Osteoblast (primary cell): ENCODE results near the gene DSTYK. TPM values are rescaled to one million over a fixed set of nuclear protein-coding genes. Genes with fewer than 3 reads are reported as not detected.

Experiments used
- DNase-seq: peaks from one replicate; pipeline ENCODE4 v3.0.0; 2011; ENCODE audit warnings: low spot score, mixed read lengths; ENCODE audit not compliant: insufficient read length; ENCODE audit errors: missing footprints
- H2AFZ ChIP-seq: 2 replicates; pipeline ENCODE4 v1.6.0; 2011; ENCODE audit warnings: mild to moderate bottlenecking, low read length
- H3K27ac ChIP-seq: 2 replicates; pipeline ENCODE4 v1.5.1; 2011; ENCODE audit warnings: mild to moderate bottlenecking, low read depth, low read length, moderate library complexity
- H3K27me3 ChIP-seq: 2 replicates; pipeline ENCODE4 v1.6.0; 2012; ENCODE audit warnings: mild to moderate bottlenecking, control low read depth, inconsistent platforms, low read length, moderate library complexity; ENCODE audit not compliant: insufficient read depth
- H3K36me3 ChIP-seq: 2 replicates; pipeline ENCODE4 v1.5.1; 2011; ENCODE audit warnings: mild to moderate bottlenecking, low read length, control low read depth, moderate library complexity; ENCODE audit not compliant: insufficient read depth
- H3K4me1 ChIP-seq: 2 replicates; pipeline ENCODE4 v1.5.1; 2011; ENCODE audit warnings: mild to moderate bottlenecking, low read length, control low read depth, moderate library complexity; ENCODE audit not compliant: insufficient read depth
- H3K4me2 ChIP-seq: 2 replicates; pipeline ENCODE4 v1.6.0; 2011; ENCODE audit warnings: mild to moderate bottlenecking, low read length; ENCODE audit not compliant: insufficient read depth
- H3K4me3 ChIP-seq: fragments of 200-600 bp; sonication (generic); 3 replicates; pipeline ENCODE4 v1.5.1; 2012; ENCODE audit warnings: mild to moderate bottlenecking, low read length, inconsistent platforms; ENCODE audit not compliant: insufficient read depth
- H3K79me2 ChIP-seq: 2 replicates; pipeline ENCODE4 v1.6.0; 2012; ENCODE audit warnings: mild to moderate bottlenecking, low read length, control low read depth, inconsistent platforms; ENCODE audit not compliant: insufficient read depth
- H3K9me3 ChIP-seq: 2 replicates; pipeline ENCODE4 v1.5.1; 2011; ENCODE audit warnings: low read depth, low read length, control low read depth
- H4K20me1 ChIP-seq: 2 replicates; pipeline ENCODE4 v1.6.0; 2012; ENCODE audit warnings: mild to moderate bottlenecking, low read length, control low read depth; ENCODE audit not compliant: insufficient read depth
- CTCF ChIP-seq: IDR thresholded peaks from 2 replicates; pipeline ENCODE4 v1.5.1; 2011; ENCODE audit warnings: mild to moderate bottlenecking, low read depth, low read length, moderate library complexity; ENCODE audit errors: extremely low read depth
- total RNA-seq: library from RNA; depleted of rRNA; stranded (reverse); fragments of >200 nt; gene quantifications from 2 replicates; pipeline ENCODE4 v1.2.3, GENCODE V29; 2012

DSTYK gene
- total RNA-seq, 1 donor = 18.1 TPM

GRCh38 chr1:205102404-205102803 is 109.1 kb downstream of the DSTYK start:
- H3K4me1 ChIP-seq = no peaks in the 10 kb centered on the region
- no peak for TF ChIP-seq CTCF

GRCh38 chr1:205098242-205098641 is 113.3 kb downstream of the DSTYK start:
- Histone ChIP-seq H3K4me3 (no peak overlapping the region), H3K36me3 (peaks cover 75% of the 10 kb centered on the region), H3K9me3 (no peaks in the 10 kb centered on the region), H3K4me2 (no peak overlapping the region), H3K27ac (no peak overlapping the region), H3K79me2 (no peaks in the 10 kb centered on the region), H3K4me1 (no peaks in the 10 kb centered on the region), H4K20me1 (no peaks in the 10 kb centered on the region), H3K27me3 (no peaks in the 10 kb centered on the region), H2AFZ (no peak overlapping the region)
- no peak for TF ChIP-seq CTCF
- no peak for DNase-seq

More at GRCh38 chr1:205102404-205102803, 109.1 kb downstream of the DSTYK start:
- no peak overlapping the region for H3K4me2 ChIP-seq
- peaks cover 69% of the 10 kb centered on the region for H3K36me3 ChIP-seq
- H3K9me3 ChIP-seq = no peaks in the 10 kb centered on the region
- peaks cover 7% of the 10 kb centered on the region for H3K79me2 ChIP-seq
- H2AFZ ChIP-seq = no peak overlapping the region
- no peak overlapping the region for H3K4me3 ChIP-seq
- no peaks in the 10 kb centered on the region for H4K20me1 ChIP-seq
- no peak overlapping the region for H3K27ac ChIP-seq
- no peaks in the 10 kb centered on the region for H3K27me3 ChIP-seq
- no peak for DNase-seq

GRCh38 chr1:205095422-205095821 is 116.1 kb downstream of the DSTYK start:
- no peak for DNase-seq
- no peak overlapping the region for H3K4me2 ChIP-seq
- H3K36me3 ChIP-seq = peaks cover 63% of the 10 kb centered on the region
- H2AFZ ChIP-seq = no peak overlapping the region
- no peak for TF ChIP-seq CTCF
- H3K27ac ChIP-seq = no peak overlapping the region
- no peaks in the 10 kb centered on the region for H3K79me2 ChIP-seq
- peaks cover 4% of the 10 kb centered on the region for H3K4me1 ChIP-seq
- H4K20me1 ChIP-seq = no peaks in the 10 kb centered on the region
- no peaks in the 10 kb centered on the region for H3K9me3 ChIP-seq
- no peaks in the 10 kb centered on the region for H3K27me3 ChIP-seq
- no peak overlapping the region for H3K4me3 ChIP-seq

Other genes with a start within 250 kb of the DSTYK start
- under 0.01 TPM in 1 of 2 replicates, not detected in the other for gene CNTN2, start 168.5 kb downstream of the DSTYK start, total RNA-seq
- gene TMEM81, start 127.2 kb downstream of the DSTYK start, total RNA-seq = 1.5 and 1.8 TPM in 2 replicates
- 16.5 and 19.5 TPM in 2 replicates for gene RBBP5, start 89.7 kb downstream of the DSTYK start, total RNA-seq
- 1.8 and 2.9 TPM in 2 replicates for gene TMCC2, start 16.2 kb upstream of the DSTYK start, total RNA-seq
- gene NUAK2, start 110.0 kb upstream of the DSTYK start, total RNA-seq = 2.7 and 3.6 TPM in 2 replicates
- not detected in 2 replicates for gene KLHDC8A, start 145.2 kb upstream of the DSTYK start, total RNA-seq
- not detected in 2 replicates for gene LEMD1, start 210.4 kb upstream of the DSTYK start, total RNA-seq
- not detected in 2 replicates for gene BLACAT1, start 244.3 kb upstream of the DSTYK start, total RNA-seq